IMR-90 (cell line): ENCODE measurements around the gene RAD17. TPM values are rescaled to one million over a fixed set of nuclear protein-coding genes. Genes with fewer than 3 reads are reported as not detected.
A peak's percentile ranks its signal among the peaks of the same experiment; 100 is the strongest.

Source experiments
- ATAC-seq: fragments of 200-7000 bp; cut with Tn5 transposase; 2 replicates; pipeline ENCODE4 v1.9.1; 2020; ENCODE audit warnings: low read depth, mild to moderate bottlenecking, moderate library complexity
- BruUV-seq: library from RNA; stranded (reverse); fragments of 400-500 nt; replicated peaks from 2 replicates; lab custom pipeline; 2021; lab: Mats Ljungman, UMichigan
- CTCF ChIA-PET: fragments of 300-600 bp; formaldehyde crosslinking; extraction: SDS; loops from one replicate; lab custom pipeline; 2021; ENCODE audit warnings: antibody characterized with exemption; lab: Yijun Ruan, JAX
- POLR2A ChIA-PET: fragments of 300-600 bp; sonication (Branson Sonifier 250); formaldehyde crosslinking; loops from one replicate; lab custom pipeline; 2022; ENCODE audit warnings: antibody characterized with exemption; ENCODE audit not compliant: unreplicated experiment; lab: Charles Lee
- DNase-seq: peaks from one replicate; pipeline ENCODE4 v3.0.0; 2013
- H2AFZ ChIP-seq: replicated peaks from 2 replicates; pipeline ENCODE3; 2013; ENCODE audit warnings: low read length, mild to moderate bottlenecking; ENCODE audit not compliant: poor library complexity
- H2AK5ac ChIP-seq: 2 replicates; pipeline ENCODE4 v1.6.1; 2013; ENCODE audit warnings: low read depth, low read length, inconsistent platforms
- H2AK9ac ChIP-seq: replicated peaks from 2 replicates; pipeline ENCODE3; 2013; ENCODE audit warnings: mild to moderate bottlenecking, low read depth, low read length, moderate library complexity; ENCODE audit not compliant: poor library complexity
- H2BK120ac ChIP-seq: 2 replicates; pipeline ENCODE4 v1.6.1; 2013; ENCODE audit warnings: low read depth, low read length, inconsistent platforms
- H2BK15ac ChIP-seq: 3 replicates; pipeline ENCODE4 v1.6.1; 2013; ENCODE audit warnings: low read depth, low read length, inconsistent platforms
- H2BK20ac ChIP-seq: 2 replicates; pipeline ENCODE4 v1.6.1; 2013; ENCODE audit warnings: low read depth, mild to moderate bottlenecking, inconsistent platforms, low read length, moderate library complexity
- H2BK5ac ChIP-seq: 2 replicates; pipeline ENCODE4 v1.6.1; 2013; ENCODE audit warnings: mild to moderate bottlenecking, low read depth, low read length, inconsistent platforms; ENCODE audit not compliant: poor library complexity, severe bottlenecking
- H3K14ac ChIP-seq: replicated peaks from 2 replicates; pipeline ENCODE4 v1.6.1; 2013; ENCODE audit warnings: low read depth, low read length, inconsistent platforms
- H3K18ac ChIP-seq: 2 replicates; pipeline ENCODE4 v1.6.1; 2013; ENCODE audit warnings: low read depth, low read length, control low read depth
- H3K23ac ChIP-seq: 2 replicates; pipeline ENCODE4 v1.6.1; 2013; ENCODE audit warnings: low read depth, low read length, inconsistent platforms
- H3K27ac ChIP-seq: 2 replicates; pipeline ENCODE4 v1.5.1; 2013; ENCODE audit warnings: mild to moderate bottlenecking, control low read depth, low read length; ENCODE audit not compliant: insufficient read depth
- H3K27me3 ChIP-seq: 2 replicates; pipeline ENCODE4 v1.6.1; 2013; ENCODE audit warnings: low read length; ENCODE audit not compliant: control insufficient read depth, insufficient read depth
- H3K36me3 ChIP-seq: 2 replicates; pipeline ENCODE4 v1.6.1; 2013; ENCODE audit warnings: low read length, mixed read lengths; ENCODE audit not compliant: control insufficient read depth, insufficient read depth
- H3K4ac ChIP-seq: 2 replicates; pipeline ENCODE4 v1.6.1; 2013; ENCODE audit warnings: low read depth, low read length, inconsistent platforms
- H3K4me1 ChIP-seq: 2 replicates; pipeline ENCODE4 v1.6.1; 2013; ENCODE audit warnings: low read length, mixed read lengths; ENCODE audit not compliant: control insufficient read depth, insufficient read depth
- H3K4me2 ChIP-seq: 2 replicates; pipeline ENCODE4 v1.6.1; 2013; ENCODE audit warnings: low read depth, mild to moderate bottlenecking, control low read depth, low read length, moderate library complexity
- H3K4me3 ChIP-seq: 2 replicates; pipeline ENCODE4 v1.5.1; 2013; ENCODE audit warnings: low read depth, mild to moderate bottlenecking, control low read depth, low read length, moderate library complexity; ENCODE audit not compliant: insufficient read depth
- H3K56ac ChIP-seq: 2 replicates; pipeline ENCODE4 v1.6.1; 2013; ENCODE audit warnings: low read length, inconsistent platforms; ENCODE audit not compliant: insufficient read depth; ENCODE audit errors: extremely low read depth
- H3K79me1 ChIP-seq, 2 experiments: 2 replicates each; pipeline ENCODE4 v1.6.1; 2013; ENCODE audit warnings: low read length in 2 of 2, inconsistent platforms in 1 of 2, low read depth in 1 of 2
- H3K9ac ChIP-seq: 2 replicates; pipeline ENCODE4 v1.6.1; 2013; ENCODE audit warnings: low read depth, low read length, control low read depth
- H3K9me1 ChIP-seq: 2 replicates; pipeline ENCODE4 v1.6.1; 2013; ENCODE audit warnings: low read length, inconsistent platforms; ENCODE audit not compliant: insufficient read depth
- H3K9me3 ChIP-seq: 2 replicates; pipeline ENCODE4 v1.6.1; 2013; ENCODE audit warnings: low read length; ENCODE audit not compliant: control insufficient read depth, insufficient read depth
- H4K20me1 ChIP-seq: 2 replicates; pipeline ENCODE4 v1.6.1; 2013; ENCODE audit warnings: low read length, inconsistent platforms; ENCODE audit not compliant: insufficient read depth
- H4K5ac ChIP-seq: 2 replicates; pipeline ENCODE4 v1.6.1; 2013; ENCODE audit warnings: mild to moderate bottlenecking, low read depth, low read length, control low read depth
- H4K8ac ChIP-seq, 2 experiments: 2 replicates each; pipeline ENCODE4 v1.6.1; 2013; ENCODE audit warnings: low read depth in 2 of 2, low read length in 2 of 2, control low read depth in 1 of 2, inconsistent platforms in 1 of 2
- H4K91ac ChIP-seq: 2 replicates; pipeline ENCODE4 v1.6.1; 2013; ENCODE audit warnings: low read depth, low read length, inconsistent platforms; ENCODE audit not compliant: insufficient read depth
- BHLHE40 ChIP-seq: fragments of 150-350 bp; IDR thresholded peaks from 2 replicates; pipeline ENCODE4 v1.6.1; 2016; ENCODE audit warnings: mild to moderate bottlenecking, low read depth, low read length
- CEBPB ChIP-seq: IDR thresholded peaks from 2 replicates; pipeline ENCODE4 v1.6.1; 2012; ENCODE audit warnings: low read depth, low read length, improper control_type of control experiment
- CHD1 ChIP-seq: IDR thresholded peaks from 2 replicates; pipeline ENCODE4 v1.6.1; 2012; ENCODE audit warnings: low read depth, low read length, improper control_type of control experiment
- FOS ChIP-seq: fragments of 150-350 bp; IDR thresholded peaks from 2 replicates; pipeline ENCODE4 v1.6.1; 2016; ENCODE audit warnings: low read depth, low read length
- NFE2L2 ChIP-seq: fragments of 150-350 bp; IDR thresholded peaks from 2 replicates; pipeline ENCODE4 v1.6.1; 2016; ENCODE audit warnings: low read depth, mild to moderate bottlenecking, low read length
- RCOR1 ChIP-seq: IDR thresholded peaks from 2 replicates; pipeline ENCODE4 v1.6.1; 2012; ENCODE audit warnings: mild to moderate bottlenecking, low read length, improper control_type of control experiment; ENCODE audit not compliant: insufficient replicate concordance
- RFX5 ChIP-seq: IDR thresholded peaks from 2 replicates; pipeline ENCODE4 v1.8.0; 2012; ENCODE audit warnings: low read depth, mild to moderate bottlenecking, low read length, moderate library complexity
- SMC3 ChIP-seq: fragments of 150-350 bp; IDR thresholded peaks from 2 replicates; pipeline ENCODE4 v1.6.1; 2016; ENCODE audit warnings: low read depth, mild to moderate bottlenecking, antibody characterized with exemption, low read length, moderate library complexity
- WGBS, 2 experiments: methylation state at CpG; one replicate each; pipeline versions ENCODE4 v1.1.5 to v1.1.7; 2013; ENCODE audit warnings: missing lambda C conversion rate in 2 of 2; ENCODE audit not compliant: insufficient read length in 1 of 2; ENCODE audit errors: extremely low coverage in 2 of 2; 5-methylcytosine and 5-hydroxymethylcytosine counted together
- dilution Hi-C: fragments of 300-500 bp; cut with HindIII; formaldehyde crosslinking; loops from one replicate; pipeline ENCODE4 v1.14.3; 2018; ENCODE audit warnings: low sequenced_read_pairs; ENCODE audit not compliant: unreplicated experiment
- in situ Hi-C: fragments of 300-500 bp; cut with MboI; formaldehyde crosslinking; loops from 3 replicates; pipeline ENCODE4 v1.14.3; 2019; ENCODE audit warnings: low sequenced_read_pairs, inconsistent platforms, mixed read lengths
- intact Hi-C: fragments of 100-400 bp; cut with micrococcal nuclease; formaldehyde crosslinking; loops from 2 replicates; pipeline ENCODE4 v1.10.0; 2022
- polyA plus RNA-seq, 3 experiments: library from polyadenylated mRNA; depleted of rRNA; stranded (reverse); fragments of >200 nt; gene quantifications; 2 replicates each; pipeline ENCODE4 v1.2.3, GENCODE V29; 2012; ENCODE audit warnings: low replicate concordance in 1 of 3
- total RNA-seq: library from RNA; depleted of rRNA; stranded (reverse); fragments of >200 nt; gene quantifications from 2 replicates; pipeline ENCODE4 v1.2.3, GENCODE V29; 2012
- TF ChIP-seq, protein P1 (sequence below): conservative IDR thresholded peaks from 2 replicates; pipeline ENCODE4 v1.5.1; 2012; ENCODE audit warnings: mild to moderate bottlenecking, low read depth, low read length, improper control_type of control experiment
- TF ChIP-seq, protein P2 (sequence below): fragments of 150-350 bp; IDR thresholded peaks from 2 replicates; pipeline ENCODE4 v1.6.1; 2016; ENCODE audit warnings: low read depth, mild to moderate bottlenecking, low read length, moderate library complexity, borderline replicate concordance

Gene RAD17
- total and polyA plus RNA-seq, 2 of the 4 experiments (the other 2 are of a cell fraction) = 10.9 to 11.4 TPM

DNA sequence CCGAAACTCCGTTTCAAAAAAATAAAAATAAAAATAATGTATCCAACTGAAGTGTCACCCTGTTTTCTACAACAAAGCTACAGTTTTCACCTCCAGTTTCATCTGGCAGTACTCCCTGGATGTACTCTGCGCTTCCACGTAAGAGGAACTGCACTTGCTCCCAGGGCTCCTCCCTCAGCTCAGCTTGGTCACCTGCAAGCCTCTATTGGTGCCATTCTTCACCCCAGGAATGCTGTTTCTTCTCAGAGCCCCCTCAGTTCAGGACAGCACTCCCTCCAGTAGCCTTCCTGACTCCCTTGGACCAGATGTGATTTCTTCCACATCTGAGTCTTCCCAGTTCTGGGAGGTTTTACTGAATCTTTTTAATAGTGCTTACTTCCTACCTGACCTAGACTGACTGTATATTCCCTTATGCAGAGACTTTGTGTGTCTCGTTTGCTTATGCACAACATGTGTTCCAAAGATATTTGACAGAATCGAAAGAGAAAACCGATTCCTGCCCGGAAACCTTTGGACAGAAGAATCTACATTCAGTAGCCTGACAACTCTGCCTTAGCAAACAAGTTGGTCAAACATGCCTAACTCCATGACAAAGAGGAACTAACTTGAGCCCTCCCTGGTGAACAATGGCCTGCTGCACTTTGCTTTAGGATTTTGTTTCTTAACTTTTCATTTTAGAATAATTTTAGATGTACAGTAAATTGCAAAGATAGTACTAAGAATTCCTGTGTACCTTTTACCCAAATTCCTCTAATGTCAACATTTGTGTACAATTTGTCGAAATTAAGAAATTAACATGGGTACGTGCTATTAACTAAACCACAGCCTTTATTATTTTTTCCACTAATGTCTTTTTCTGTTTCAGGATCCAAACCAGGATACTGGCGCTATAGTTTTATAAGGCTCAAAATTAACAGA lies 37.8 kb upstream of the RAD17 start:
- H3K9me1 ChIP-seq = peaks cover 4% of the 10 kb centered on the region; the same call in 1 of the 2 replicates
- H4K91ac ChIP-seq = no peak overlapping the region
- H3K4me1 ChIP-seq = peaks cover 3% of the 10 kb centered on the region
- 89% methylated on average over 7 of the region's 11 CpGs; no CpG with 5 or more reads in 1 of the 2 experiments for WGBS, 2 experiments
- CTCF ChIA-PET = no interaction called here
- no peaks in the 10 kb centered on the region for H3K36me3 ChIP-seq
- no peak overlapping the region for H2BK15ac ChIP-seq
- H3K23ac ChIP-seq = no peak overlapping the region
- no peak overlapping the region for H2AK9ac ChIP-seq
- H3K4me2 ChIP-seq = peak overlapping the region; percentile 88
- TF ChIP-seq CHD1 (no peak), BHLHE40 (no peak), RCOR1 (no peak), NFE2L2 (no peak), RFX5 (no peak), CEBPB (no peak), FOS (no peak), SMC3 (no peak)
- TF ChIP-seq, protein P1, sequence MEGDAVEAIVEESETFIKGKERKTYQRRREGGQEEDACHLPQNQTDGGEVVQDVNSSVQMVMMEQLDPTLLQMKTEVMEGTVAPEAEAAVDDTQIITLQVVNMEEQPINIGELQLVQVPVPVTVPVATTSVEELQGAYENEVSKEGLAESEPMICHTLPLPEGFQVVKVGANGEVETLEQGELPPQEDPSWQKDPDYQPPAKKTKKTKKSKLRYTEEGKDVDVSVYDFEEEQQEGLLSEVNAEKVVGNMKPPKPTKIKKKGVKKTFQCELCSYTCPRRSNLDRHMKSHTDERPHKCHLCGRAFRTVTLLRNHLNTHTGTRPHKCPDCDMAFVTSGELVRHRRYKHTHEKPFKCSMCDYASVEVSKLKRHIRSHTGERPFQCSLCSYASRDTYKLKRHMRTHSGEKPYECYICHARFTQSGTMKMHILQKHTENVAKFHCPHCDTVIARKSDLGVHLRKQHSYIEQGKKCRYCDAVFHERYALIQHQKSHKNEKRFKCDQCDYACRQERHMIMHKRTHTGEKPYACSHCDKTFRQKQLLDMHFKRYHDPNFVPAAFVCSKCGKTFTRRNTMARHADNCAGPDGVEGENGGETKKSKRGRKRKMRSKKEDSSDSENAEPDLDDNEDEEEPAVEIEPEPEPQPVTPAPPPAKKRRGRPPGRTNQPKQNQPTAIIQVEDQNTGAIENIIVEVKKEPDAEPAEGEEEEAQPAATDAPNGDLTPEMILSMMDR = no peak
- TF ChIP-seq, protein P2, sequence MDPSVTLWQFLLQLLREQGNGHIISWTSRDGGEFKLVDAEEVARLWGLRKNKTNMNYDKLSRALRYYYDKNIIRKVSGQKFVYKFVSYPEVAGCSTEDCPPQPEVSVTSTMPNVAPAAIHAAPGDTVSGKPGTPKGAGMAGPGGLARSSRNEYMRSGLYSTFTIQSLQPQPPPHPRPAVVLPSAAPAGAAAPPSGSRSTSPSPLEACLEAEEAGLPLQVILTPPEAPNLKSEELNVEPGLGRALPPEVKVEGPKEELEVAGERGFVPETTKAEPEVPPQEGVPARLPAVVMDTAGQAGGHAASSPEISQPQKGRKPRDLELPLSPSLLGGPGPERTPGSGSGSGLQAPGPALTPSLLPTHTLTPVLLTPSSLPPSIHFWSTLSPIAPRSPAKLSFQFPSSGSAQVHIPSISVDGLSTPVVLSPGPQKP = no peak
- POLR2A ChIA-PET = no interaction called here
- H3K9me3 ChIP-seq = no peaks in the 10 kb centered on the region
- H2AFZ ChIP-seq = no peak overlapping the region
- BruUV-seq = no TSS peak
- no peak overlapping the region for H3K27ac ChIP-seq
- H3K4me3 ChIP-seq = peak overlapping the region; percentile 75; the same call in 1 of the 2 replicates
- H3K79me1 ChIP-seq = peaks cover 0 to 3% of the 10 kb centered on the region in 2 experiments; a peak in 1 of 4 replicates
- no peak overlapping the region for H3K56ac ChIP-seq
- H2AK5ac ChIP-seq = no peak overlapping the region
- no peak for DNase-seq
- no peaks in the 10 kb centered on the region for H4K20me1 ChIP-seq
- H4K5ac ChIP-seq = no peak overlapping the region
- no peak overlapping the region for H3K14ac ChIP-seq
- H3K27me3 ChIP-seq = no peaks in the 10 kb centered on the region
- no peak overlapping the region for H2BK120ac ChIP-seq
- peak overlapping the region in 1 of 2 experiments; percentile 95; a peak in 1 of 4 replicates for H4K8ac ChIP-seq
- H2BK5ac ChIP-seq = no peak overlapping the region
- H3K4ac ChIP-seq = no peak overlapping the region
- H3K9ac ChIP-seq = no peak overlapping the region
- intact Hi-C loops (loop anchor here (5.0 kb wide), 2 partner anchors 94 to 144 kb away; partner anchors contain the start of gene CENPH), in situ Hi-C loops (loop anchor here (10.0 kb wide), 1 partner anchor 217 kb away; no protein-coding TSS in a partner anchor), dilution Hi-C loops (no loop called here)
- no peak overlapping the region for H3K18ac ChIP-seq
- H2BK20ac ChIP-seq = no peak overlapping the region
- no peak for ATAC-seq
